HepG2 (cell line): ENCODE measurements around the gene STK32B. TPM values are rescaled to one million over a fixed set of nuclear protein-coding genes. Genes with fewer than 3 reads are reported as not detected.

Experiments
- ATAC-seq: fragments of 200-7000 bp; cut with Tn5 transposase; 3 replicates; pipeline ENCODE4 v1.9.1; 2020; ENCODE audit warnings: mild to moderate bottlenecking, moderate library complexity
- BruUV-seq: library from RNA; stranded (reverse); fragments of 400-500 nt; replicated peaks from 2 replicates; lab custom pipeline; 2021; lab: Mats Ljungman, UMichigan
- CTCF ChIA-PET: fragments of 300-600 bp; formaldehyde crosslinking; extraction: SDS; loops from one replicate; lab custom pipeline; 2021; ENCODE audit warnings: low total read pairs, inconsistent platforms, low intra/inter-chr PET ratio; lab: Yijun Ruan, JAX
- POLR2A ChIA-PET: fragments of 350-600 bp; sonication (Branson Sonifier 250); formaldehyde crosslinking; loops from one replicate; lab custom pipeline; 2020; ENCODE audit warnings: antibody characterized with exemption, inconsistent platforms; lab: Yijun Ruan, JAX
- DNase-seq: peaks from one replicate; pipeline ENCODE4 v3.0.0-alpha.2; 2015; ENCODE audit warnings: low spot score
- FAIRE-seq: peaks from 3 replicates; lab custom pipeline; 2011; peaks lifted over from hg19 to GRCh38; lab: Jason Lieb, UNC
- H2AFZ ChIP-seq: one replicate; pipeline ENCODE4 v1.6.1; 2011; ENCODE audit warnings: low read length, inconsistent platforms
- H3K27ac ChIP-seq: fragments of 300-600 bp; 3 replicates; pipeline ENCODE4 v1.8.0; 2011; ENCODE audit warnings: mixed run types, mild to moderate bottlenecking, mixed read lengths, low read length, inconsistent platforms; ENCODE audit not compliant: insufficient read depth; ENCODE audit errors: extremely low read length
- H3K27me3 ChIP-seq, 2 experiments: fragments of 200-600 bp in 1 of 2; 2 replicates in 1 of 2; 3 replicates in 1 of 2; pipeline versions ENCODE4 v1.6.0 to v1.8.0; 2011; ENCODE audit warnings: low read length in 2 of 2, mild to moderate bottlenecking in 2 of 2, moderate library complexity in 2 of 2, inconsistent platforms in 1 of 2; ENCODE audit not compliant: insufficient read depth in 2 of 2, control insufficient read depth in 1 of 2
- H3K36me3 ChIP-seq, 2 experiments: fragments of 200-600 bp in 1 of 2; replicated peaks in 1 of 2; 2 replicates in 1 of 2; 3 replicates in 1 of 2; pipeline versions ENCODE4 v1.5.1 to v1.8.0; 2011; ENCODE audit warnings: low read length in 2 of 2, inconsistent platforms in 1 of 2; ENCODE audit not compliant: insufficient read depth in 2 of 2, control insufficient read depth in 1 of 2
- H3K4me1 ChIP-seq: 2 replicates; pipeline ENCODE4 v1.5.1; 2012; ENCODE audit warnings: low read length, inconsistent platforms; ENCODE audit not compliant: insufficient read depth
- H3K4me2 ChIP-seq: 2 replicates; pipeline ENCODE4 v1.6.0; 2011; ENCODE audit warnings: low read depth, low read length, inconsistent platforms
- H3K4me3 ChIP-seq, 3 experiments: fragments of 200-600 bp in 1 of 3; sonication (generic), shearing (Covaris generic) in 1 of 3; replicated peaks in 1 of 3; 2 replicates each; pipeline ENCODE4 v1.5.1; 2011 to 2016; ENCODE audit warnings: low read length in 3 of 3, inconsistent platforms in 2 of 3, low read depth in 2 of 3, mild to moderate bottlenecking in 2 of 3, control low read depth in 1 of 3, mixed read lengths in 1 of 3; ENCODE audit not compliant: insufficient read depth in 1 of 3
- H3K79me2 ChIP-seq: one replicate; pipeline ENCODE4 v1.6.1; 2011; ENCODE audit warnings: low read length, inconsistent platforms; ENCODE audit not compliant: insufficient read depth
- H3K9ac ChIP-seq: 2 replicates; pipeline ENCODE4 v1.6.0; 2011; ENCODE audit warnings: mild to moderate bottlenecking, low read depth, low read length, inconsistent platforms; ENCODE audit not compliant: insufficient read depth
- H3K9me3 ChIP-seq: 2 replicates; pipeline ENCODE4 v1.5.1; 2012; ENCODE audit warnings: mild to moderate bottlenecking, low read length
- H4K20me1 ChIP-seq: 2 replicates; pipeline ENCODE4 v1.6.0; 2011; ENCODE audit warnings: inconsistent platforms, mild to moderate bottlenecking, low read length, moderate library complexity; ENCODE audit not compliant: insufficient read depth
- EHMT2 ChIP-seq: fragments of 200-600 bp; sonication (generic); IDR thresholded peaks from 2 replicates; pipeline ENCODE4 v1.7.0; 2017; ENCODE audit warnings: antibody characterized with exemption, low read depth, low read length, borderline replicate concordance
- HBP1 ChIP-seq: IDR thresholded peaks from 2 replicates; pipeline ENCODE4 v1.6.1; 2016; ENCODE audit warnings: low read depth, control low read depth
- HMG20A ChIP-seq: IDR thresholded peaks from 2 replicates; pipeline ENCODE4 v1.6.1; 2016; ENCODE audit warnings: borderline replicate concordance
- NCOA1 ChIP-seq: sonication (generic); formaldehyde crosslinking; IDR thresholded peaks from 2 replicates; pipeline ENCODE4 v1.9.0; 2021; ENCODE audit warnings: missing genetic modification reagents
- YY1 ChIP-seq: IDR thresholded peaks from 2 replicates; pipeline ENCODE4 v1.6.1; 2011; ENCODE audit warnings: low read length, low read depth, moderate library complexity, mild to moderate bottlenecking; ENCODE audit not compliant: insufficient read depth, insufficient replicate concordance
- ZNF446 ChIP-seq: sonication (generic); formaldehyde crosslinking; IDR thresholded peaks from 2 replicates; pipeline ENCODE4 v1.5.0; 2020; ENCODE audit warnings: mild to moderate bottlenecking, missing genetic modification reagents
- ZNF549 ChIP-seq: sonication (generic); formaldehyde crosslinking; IDR thresholded peaks from 2 replicates; pipeline ENCODE4 v1.5.0; 2020; ENCODE audit warnings: missing genetic modification reagents
- ZNF75D ChIP-seq: sonication (generic); formaldehyde crosslinking; IDR thresholded peaks from 2 replicates; pipeline ENCODE4 v1.8.1; 2023; ENCODE audit warnings: missing genetic modification reagents, mild to moderate bottlenecking, borderline replicate concordance
- WGBS: methylation state at CpG from one replicate; pipeline ENCODE4 v1.1.6; 2017; ENCODE audit warnings: low lambda C conversion rate; 5-methylcytosine and 5-hydroxymethylcytosine counted together
- in situ Hi-C: cut with HindIII; loops from 2 replicates; pipeline ENCODE4 v1.10.0; 2017; ENCODE audit warnings: low pct_unique_long_range_greater_than_20kb; ENCODE audit not compliant: extremely low pct_ligation_motif_present
- intact Hi-C: fragments of 100-400 bp; cut with micrococcal nuclease; formaldehyde crosslinking; loops from one replicate; pipeline ENCODE4 v1.10.0; 2022; ENCODE audit not compliant: unreplicated experiment
- polyA plus RNA-seq, 8 experiments: library from polyadenylated mRNA; depleted of rRNA in 3 of 8; stranded (reverse) in 7 of 8; unstranded in 1 of 8; fragments of >200 nt; fragmentation: Illumina TruSeq in 4 of 8; extraction: Trizol in 4 of 8; gene quantifications; 2 replicates each; pipeline versions ENCODE4 v1.2.1 to v1.2.3, GENCODE V29; 2011 to 2016; ENCODE audit warnings: low read depth in 4 of 8, missing spikeins in 1 of 8, mixed read lengths in 1 of 8; ENCODE audit not compliant: insufficient read depth in 1 of 8
- total RNA-seq, 5 experiments: library from RNA; depleted of rRNA; stranded (reverse); fragments of >200 nt; fragmentation: Illumina TruSeq; extraction: Trizol; gene quantifications; 2 replicates each; pipeline ENCODE4 v1.2.3, GENCODE V29; 2016; ENCODE audit warnings: low read depth in 1 of 5
- TF ChIP-seq, protein P1 (sequence below): sonication (generic); formaldehyde crosslinking; IDR thresholded peaks from 2 replicates; pipeline ENCODE4 v1.4.0; 2020; ENCODE audit warnings: missing genetic modification reagents

The STK32B gene
- total and polyA plus RNA-seq, 2 of the 13 experiments (the other 11 are each of a cell fraction or from before 2014, with no cell fraction given), result not detected

GRCh38 chr4:5114950-5115349 is 63.7 kb downstream of the STK32B start:
- H4K20me1 ChIP-seq, result no peaks in the 10 kb centered on the region
- H3K9me3 ChIP-seq, result no peaks in the 10 kb centered on the region
- CTCF ChIA-PET, result no interaction called here
- POLR2A ChIA-PET, result no interaction called here
- peaks cover 0 to 3% of the 10 kb centered on the region in 2 experiments; a peak in 2 of 5 replicates for H3K27me3 ChIP-seq
- H3K27ac ChIP-seq, result no peak overlapping the region
- intact Hi-C loops (no loop called here), in situ Hi-C loops (no loop called here)
- no peaks in the 10 kb centered on the region for H3K36me3 ChIP-seq
- no peak overlapping the region for H3K4me3 ChIP-seq
- no peaks in the 10 kb centered on the region for H3K79me2 ChIP-seq
- BruUV-seq, result no TSS peak
- no peak for FAIRE-seq
- H3K9ac ChIP-seq, result no peak overlapping the region
- H2AFZ ChIP-seq, result no peak overlapping the region
- 0% methylated on average over 1 of the region's 1 CpG for WGBS
- H3K4me2 ChIP-seq, result no peak overlapping the region
- DNase-seq, result no peak
- H3K4me1 ChIP-seq, result no peaks in the 10 kb centered on the region
- no peak for ATAC-seq
- TF ChIP-seq ZNF75D (CRISPR knock-in tag) (no peak), YY1 (no peak), HMG20A (CRISPR knock-in tag) (no peak), HBP1 (CRISPR knock-in tag) (no peak), ZNF446 (no peak), EHMT2 (no peak), NCOA1 (CRISPR knock-in tag) (no peak), ZNF549 (CRISPR knock-in tag) (no peak)
- TF ChIP-seq, protein P1, sequence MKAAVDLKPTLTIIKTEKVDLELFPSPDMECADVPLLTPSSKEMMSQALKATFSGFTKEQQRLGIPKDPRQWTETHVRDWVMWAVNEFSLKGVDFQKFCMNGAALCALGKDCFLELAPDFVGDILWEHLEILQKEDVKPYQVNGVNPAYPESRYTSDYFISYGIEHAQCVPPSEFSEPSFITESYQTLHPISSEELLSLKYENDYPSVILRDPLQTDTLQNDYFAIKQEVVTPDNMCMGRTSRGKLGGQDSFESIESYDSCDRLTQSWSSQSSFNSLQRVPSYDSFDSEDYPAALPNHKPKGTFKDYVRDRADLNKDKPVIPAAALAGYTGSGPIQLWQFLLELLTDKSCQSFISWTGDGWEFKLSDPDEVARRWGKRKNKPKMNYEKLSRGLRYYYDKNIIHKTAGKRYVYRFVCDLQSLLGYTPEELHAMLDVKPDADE (CRISPR knock-in tag), result no peak
